Ishikawa (cell line): ENCODE data around the gene ADAT2.

ENCODE experiments used
- CEBPB ChIP-seq: IDR thresholded peaks from 2 replicates; pipeline ENCODE4 v1.6.1; 2012
- CREB1 ChIP-seq: IDR thresholded peaks from 2 replicates; pipeline ENCODE4 v1.6.1; 2012; ENCODE audit warnings: low read depth
- EGR1 ChIP-seq: IDR thresholded peaks from 2 replicates; pipeline ENCODE4 v1.6.1; 2012
- EP300 ChIP-seq: IDR thresholded peaks from 2 replicates; pipeline ENCODE4 v1.6.1; 2012; ENCODE audit warnings: borderline replicate concordance
- FOXM1 ChIP-seq: IDR thresholded peaks from 2 replicates; pipeline ENCODE4 v1.6.1; 2012; ENCODE audit warnings: low read depth, borderline replicate concordance
- NFIC ChIP-seq: IDR thresholded peaks from 2 replicates; pipeline ENCODE4 v1.6.1; 2012
- RAD21 ChIP-seq: IDR thresholded peaks from 2 replicates; pipeline ENCODE4 v1.6.1; 2012; ENCODE audit warnings: low read depth
- TAF1 ChIP-seq: IDR thresholded peaks from 2 replicates; pipeline ENCODE4 v1.6.1; 2012; ENCODE audit warnings: low read depth, mild to moderate bottlenecking
- TCF12 ChIP-seq: IDR thresholded peaks from 2 replicates; pipeline ENCODE4 v1.6.1; 2012; ENCODE audit warnings: low read depth
- TEAD4 ChIP-seq: IDR thresholded peaks from 2 replicates; pipeline ENCODE4 v1.6.1; 2012
- YY1 ChIP-seq: IDR thresholded peaks from 2 replicates; pipeline ENCODE4 v1.6.1; 2012; ENCODE audit warnings: low read depth
- ZBTB7A ChIP-seq: IDR thresholded peaks from 2 replicates; pipeline ENCODE4 v1.6.1; 2012; ENCODE audit warnings: low read depth
- TF ChIP-seq, protein P1 (sequence below): IDR thresholded peaks from 2 replicates; pipeline ENCODE4 v1.6.1; 2012
- TF ChIP-seq, protein P2 (sequence below): IDR thresholded peaks from 2 replicates; pipeline ENCODE4 v1.6.1; 2012
- TF ChIP-seq, protein P3 (sequence below): IDR thresholded peaks from 2 replicates; pipeline ENCODE4 v1.6.1; 2012; ENCODE audit warnings: low read depth, mild to moderate bottlenecking

ADAT2 gene

DNA sequence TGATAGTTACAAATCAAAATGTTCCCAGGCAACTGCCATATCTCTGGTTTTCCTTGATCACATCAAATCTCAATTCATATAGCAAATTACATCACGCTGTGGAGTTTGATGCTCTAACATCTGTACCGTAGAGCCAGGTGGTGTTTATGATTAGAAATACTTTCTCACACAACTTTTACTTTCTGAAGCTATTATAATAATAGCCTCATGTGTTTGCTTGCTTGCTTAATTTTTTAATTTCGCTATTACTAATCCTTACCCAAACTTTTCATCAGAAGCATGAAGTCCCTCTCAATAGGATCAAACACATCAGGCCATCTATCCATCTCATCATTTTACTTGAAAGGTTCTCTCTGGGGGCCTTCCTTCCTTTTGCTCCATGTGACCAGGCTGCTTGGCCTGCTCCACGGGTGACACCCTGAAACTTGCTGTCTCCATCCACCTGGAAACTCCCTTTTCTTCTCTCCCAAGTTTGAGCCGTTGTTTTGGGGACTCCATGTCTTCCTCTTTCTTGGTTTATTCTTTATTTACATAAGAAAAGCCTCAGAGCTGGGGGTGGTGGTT, 75.4 kb downstream of the ADAT2 start:
- TF ChIP-seq NFIC = no peak
- TF ChIP-seq TEAD4 = no peak
- TF ChIP-seq, protein P1, sequence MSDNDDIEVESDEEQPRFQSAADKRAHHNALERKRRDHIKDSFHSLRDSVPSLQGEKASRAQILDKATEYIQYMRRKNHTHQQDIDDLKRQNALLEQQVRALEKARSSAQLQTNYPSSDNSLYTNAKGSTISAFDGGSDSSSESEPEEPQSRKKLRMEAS = no peak
- no peak for TF ChIP-seq RAD21
- TF ChIP-seq, protein P2, sequence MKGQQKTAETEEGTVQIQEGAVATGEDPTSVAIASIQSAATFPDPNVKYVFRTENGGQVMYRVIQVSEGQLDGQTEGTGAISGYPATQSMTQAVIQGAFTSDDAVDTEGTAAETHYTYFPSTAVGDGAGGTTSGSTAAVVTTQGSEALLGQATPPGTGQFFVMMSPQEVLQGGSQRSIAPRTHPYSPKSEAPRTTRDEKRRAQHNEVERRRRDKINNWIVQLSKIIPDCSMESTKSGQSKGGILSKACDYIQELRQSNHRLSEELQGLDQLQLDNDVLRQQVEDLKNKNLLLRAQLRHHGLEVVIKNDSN = no peak
- TF ChIP-seq ZBTB7A = no peak
- no peak for TF ChIP-seq CREB1
- TF ChIP-seq TAF1 = no peak
- no peak for TF ChIP-seq EGR1
- TF ChIP-seq, protein P3, sequence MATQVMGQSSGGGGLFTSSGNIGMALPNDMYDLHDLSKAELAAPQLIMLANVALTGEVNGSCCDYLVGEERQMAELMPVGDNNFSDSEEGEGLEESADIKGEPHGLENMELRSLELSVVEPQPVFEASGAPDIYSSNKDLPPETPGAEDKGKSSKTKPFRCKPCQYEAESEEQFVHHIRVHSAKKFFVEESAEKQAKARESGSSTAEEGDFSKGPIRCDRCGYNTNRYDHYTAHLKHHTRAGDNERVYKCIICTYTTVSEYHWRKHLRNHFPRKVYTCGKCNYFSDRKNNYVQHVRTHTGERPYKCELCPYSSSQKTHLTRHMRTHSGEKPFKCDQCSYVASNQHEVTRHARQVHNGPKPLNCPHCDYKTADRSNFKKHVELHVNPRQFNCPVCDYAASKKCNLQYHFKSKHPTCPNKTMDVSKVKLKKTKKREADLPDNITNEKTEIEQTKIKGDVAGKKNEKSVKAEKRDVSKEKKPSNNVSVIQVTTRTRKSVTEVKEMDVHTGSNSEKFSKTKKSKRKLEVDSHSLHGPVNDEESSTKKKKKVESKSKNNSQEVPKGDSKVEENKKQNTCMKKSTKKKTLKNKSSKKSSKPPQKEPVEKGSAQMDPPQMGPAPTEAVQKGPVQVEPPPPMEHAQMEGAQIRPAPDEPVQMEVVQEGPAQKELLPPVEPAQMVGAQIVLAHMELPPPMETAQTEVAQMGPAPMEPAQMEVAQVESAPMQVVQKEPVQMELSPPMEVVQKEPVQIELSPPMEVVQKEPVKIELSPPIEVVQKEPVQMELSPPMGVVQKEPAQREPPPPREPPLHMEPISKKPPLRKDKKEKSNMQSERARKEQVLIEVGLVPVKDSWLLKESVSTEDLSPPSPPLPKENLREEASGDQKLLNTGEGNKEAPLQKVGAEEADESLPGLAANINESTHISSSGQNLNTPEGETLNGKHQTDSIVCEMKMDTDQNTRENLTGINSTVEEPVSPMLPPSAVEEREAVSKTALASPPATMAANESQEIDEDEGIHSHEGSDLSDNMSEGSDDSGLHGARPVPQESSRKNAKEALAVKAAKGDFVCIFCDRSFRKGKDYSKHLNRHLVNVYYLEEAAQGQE = no peak
- no peak for TF ChIP-seq TCF12
- no peak for TF ChIP-seq CEBPB
- TF ChIP-seq FOXM1 = no peak
- no peak for TF ChIP-seq YY1
- TF ChIP-seq EP300 = no peak

DNA sequence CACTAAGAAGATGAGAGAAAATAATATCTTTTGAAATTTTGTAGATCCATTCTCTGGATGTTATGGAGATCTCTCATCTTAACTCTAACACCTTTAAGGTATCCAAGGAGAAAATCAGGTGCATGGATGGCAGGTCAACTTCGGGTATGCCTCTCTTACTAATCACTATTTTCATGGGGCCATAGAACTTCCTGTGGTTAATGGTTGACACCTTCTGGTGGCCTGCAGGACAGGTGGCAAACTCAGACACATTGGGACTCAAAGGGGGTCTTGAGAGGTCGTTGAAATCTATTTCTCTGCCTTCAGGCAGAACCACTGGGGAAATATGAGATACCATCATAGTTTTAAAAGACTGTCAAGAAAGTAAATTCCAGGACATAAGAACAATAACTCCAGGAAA, 76.5 kb downstream of the ADAT2 start:
- TF ChIP-seq EP300 (no peak), RAD21 (0 out of 2 replicates have a peak, but pooled peaks have one; percentile 11)
- TF ChIP-seq, protein P1 = no peak
